ENCODE data around the gene ISCA2. TPM values are rescaled to one million over a fixed set of nuclear protein-coding genes. Genes with fewer than 3 reads are reported as not detected.
"Not testable (repeated sequence)": the region's sequence is repeated elsewhere in the genome, so short reads cannot be mapped to it uniquely, and the experiment has no call there.

ISCA2 gene, protein sequence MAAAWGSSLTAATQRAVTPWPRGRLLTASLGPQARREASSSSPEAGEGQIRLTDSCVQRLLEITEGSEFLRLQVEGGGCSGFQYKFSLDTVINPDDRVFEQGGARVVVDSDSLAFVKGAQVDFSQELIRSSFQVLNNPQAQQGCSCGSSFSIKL
- total RNA-seq = 10 to 100 TPM; 29.9 to 34.2 TPM

DNA sequence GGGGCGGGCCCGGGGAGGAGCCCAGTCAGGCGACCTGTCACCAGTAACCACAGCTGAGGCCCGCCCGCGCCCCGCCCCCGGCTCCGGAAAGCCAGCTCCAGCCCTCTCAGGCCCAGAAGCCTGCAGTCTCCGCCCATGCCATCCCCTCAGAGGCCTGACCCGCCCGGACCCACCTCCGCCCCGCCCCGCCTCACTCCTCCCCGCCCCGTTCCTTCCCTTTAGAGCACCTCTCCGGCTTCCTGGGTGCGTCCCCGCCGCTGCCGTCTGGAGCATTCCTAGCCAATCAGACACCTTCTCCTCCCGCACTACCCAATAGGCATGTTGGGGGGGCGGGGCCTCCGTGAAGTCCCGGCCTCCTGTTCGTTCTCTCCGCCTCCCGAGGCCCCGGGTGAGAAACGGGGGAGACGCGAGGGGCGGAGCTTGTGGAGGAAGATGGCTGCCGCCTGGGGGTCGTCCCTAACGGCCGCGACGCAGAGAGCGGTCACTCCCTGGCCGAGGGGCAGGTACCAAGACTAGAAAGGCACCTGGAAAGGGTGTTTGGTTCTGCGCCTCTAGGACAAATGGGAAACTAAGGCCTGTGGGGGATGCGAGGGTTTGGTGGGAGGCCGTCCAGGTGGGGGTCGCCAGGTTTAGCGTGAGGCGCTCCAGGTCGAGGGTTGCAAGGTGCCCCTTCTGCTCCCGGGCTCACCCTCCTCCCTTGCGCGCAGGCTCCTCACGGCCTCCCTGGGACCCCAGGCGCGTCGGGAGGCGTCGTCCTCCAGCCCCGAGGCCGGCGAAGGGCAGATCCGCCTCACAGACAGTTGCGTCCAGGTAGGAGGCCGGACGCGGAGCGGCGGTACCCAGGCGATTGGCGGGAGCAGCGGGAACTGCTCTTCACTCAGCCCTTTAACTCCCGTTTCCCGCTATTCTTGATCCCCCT is at the start of gene ISCA2:
Gene ISCA2, plus strand, starts transcription at position 423 of the 919 bp plus-strand sequence. Its CDS starts 10 bp downstream, at position 433.
- Mint-ChIP-seq H3K9me3 (no peaks in the 10 kb centered on the region), H3K4me3 (no peak within 1 kb of the TSS), H3K4me1 (ENCODE audit: low read depth) (peaks cover 24% of the 10 kb centered on the region), H3K27me3 (ENCODE audit: low read depth) (no peaks in the 10 kb centered on the region), H3K27ac (peak within 1 kb of the TSS; percentile 36), H3K36me3 (ENCODE audit: insufficient read depth in 2 of 2) (no peaks in the 10 kb centered on the region)
- DNase-seq (peak; percentile 100), ATAC-seq (replicated peaks in 1 of 2) (peak; percentile 92 to 94)

DNA sequence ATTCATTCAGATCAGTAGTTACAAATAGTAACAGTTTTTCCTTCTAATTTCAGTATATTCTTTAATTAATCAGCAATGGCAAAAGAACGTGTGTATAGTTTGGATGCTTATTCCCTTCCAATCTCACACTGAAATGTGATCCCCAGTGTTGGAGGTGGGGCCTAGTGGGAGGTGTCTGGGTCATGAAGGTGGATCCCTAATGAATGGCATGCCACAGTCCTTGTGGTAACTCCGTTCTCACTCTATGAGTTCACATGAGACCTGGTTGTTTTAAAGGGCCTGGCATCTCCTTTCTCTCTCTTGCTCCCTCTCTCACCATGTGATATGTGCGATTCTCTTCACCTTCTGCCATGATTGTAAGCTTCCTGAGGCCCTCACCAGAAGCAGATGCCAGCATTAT is 48.7 kb upstream of the ISCA2 start:
- H3K27me3 Mint-ChIP-seq (ENCODE audit: low read depth) = peaks cover 17% of the 10 kb centered on the region
- no peak overlapping the region for H3K27ac Mint-ChIP-seq
- H3K36me3 Mint-ChIP-seq (ENCODE audit: insufficient read depth in 2 of 2) = no peaks in the 10 kb centered on the region
- H3K4me1 Mint-ChIP-seq (ENCODE audit: low read depth) = no peaks in the 10 kb centered on the region
- no peaks in the 10 kb centered on the region for H3K9me3 Mint-ChIP-seq
- ATAC-seq (replicated peaks in 1 of 2) (no peak), DNase-seq (no peak)
- H3K4me3 Mint-ChIP-seq = no peak overlapping the region

DNA sequence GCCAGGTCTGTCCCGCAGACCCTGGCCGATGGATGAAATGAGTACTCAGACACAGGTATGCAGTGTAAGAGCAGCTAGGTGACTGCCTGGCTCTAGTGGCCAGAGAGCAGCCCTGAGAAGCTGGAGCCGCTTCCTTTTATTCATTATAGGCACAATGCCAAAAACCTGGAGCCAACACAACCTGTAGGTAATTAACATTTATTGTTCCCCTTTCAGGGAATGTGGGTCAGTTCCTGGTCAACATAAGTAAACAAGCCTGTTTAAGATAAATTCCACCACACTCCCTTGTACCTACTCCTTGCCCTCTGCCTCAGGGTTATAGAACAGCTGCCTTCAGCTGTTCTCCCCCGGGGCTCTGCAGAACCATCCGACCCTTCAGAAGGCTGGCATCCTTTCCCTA is 39.2 kb upstream of the ISCA2 start:
- H3K27me3 Mint-ChIP-seq (ENCODE audit: low read depth); ATAC-seq (replicated peaks in 1 of 2); H3K4me3 Mint-ChIP-seq; DNase-seq; H3K9me3 Mint-ChIP-seq; H3K36me3 Mint-ChIP-seq (ENCODE audit: insufficient read depth in 2 of 2); H3K4me1 Mint-ChIP-seq (ENCODE audit: low read depth); H3K27ac Mint-ChIP-seq: not testable (repeated sequence)

DNA sequence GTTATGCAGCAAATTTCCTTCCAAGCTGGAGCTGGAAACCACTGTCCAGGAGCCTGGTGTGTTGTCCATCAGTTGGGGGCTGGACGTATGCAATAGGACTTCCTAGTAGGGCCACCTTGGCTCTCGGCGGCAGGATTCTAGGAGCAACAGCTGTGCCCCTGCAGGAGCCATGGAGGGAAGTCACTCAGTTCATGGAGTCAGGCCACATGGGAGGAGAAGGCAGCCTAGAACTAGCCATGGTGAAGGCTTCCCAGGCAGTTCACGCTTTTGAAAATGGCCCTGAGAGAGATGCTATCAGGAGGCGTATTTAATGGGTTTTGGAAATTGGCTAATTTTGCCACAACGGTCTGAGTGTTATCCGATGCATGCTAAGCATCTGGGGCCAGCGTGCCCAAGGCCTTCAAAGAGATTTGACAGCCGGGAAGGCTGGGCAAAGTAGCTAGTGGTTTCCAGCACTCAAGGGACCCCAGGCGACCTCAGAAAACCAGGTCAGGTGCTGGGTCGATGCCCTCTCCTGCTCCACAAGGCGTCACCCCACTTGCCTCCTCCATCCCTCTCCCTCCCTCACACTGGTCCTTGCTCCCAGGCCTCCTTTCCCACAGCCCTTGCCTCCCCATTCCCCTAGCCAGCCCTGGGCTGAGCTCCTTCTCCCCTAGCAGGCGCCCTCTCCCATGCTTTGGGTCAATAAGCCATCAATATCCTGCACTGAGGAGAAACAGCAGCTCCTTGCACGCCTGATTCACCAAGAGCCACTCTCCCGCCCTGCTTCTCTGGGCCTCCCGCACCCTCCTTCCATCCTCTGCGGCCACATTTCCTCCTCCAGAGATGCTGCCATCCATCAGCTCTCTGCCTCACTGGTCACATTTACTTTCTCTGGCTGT is 36.6 kb upstream of the ISCA2 start:
- H3K4me1 Mint-ChIP-seq (ENCODE audit: low read depth) = peaks cover 7% of the 10 kb centered on the region

DNA sequence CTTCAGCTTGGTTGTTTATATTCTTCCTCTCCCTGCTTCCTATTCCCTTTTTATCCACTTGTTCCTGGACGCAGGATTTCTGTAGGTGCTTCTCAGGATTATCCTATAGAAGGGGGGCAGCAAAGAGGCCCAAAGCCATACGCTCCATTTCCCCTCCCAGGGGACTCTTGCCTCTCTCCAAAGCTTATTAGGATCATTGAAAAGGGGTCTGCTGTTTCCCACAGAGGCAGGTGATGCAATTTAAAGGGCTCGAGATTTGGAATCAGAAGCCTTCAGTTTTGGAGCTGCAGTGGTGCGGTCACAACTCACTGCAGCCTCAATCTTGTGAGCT is 36.0 kb upstream of the ISCA2 start:
- Mint-ChIP-seq H3K27ac (no peak overlapping the region), H3K27me3 (ENCODE audit: low read depth) (peaks cover 16% of the 10 kb centered on the region), H3K4me3 (no peak overlapping the region), H3K4me1 (ENCODE audit: low read depth) (peaks cover 7% of the 10 kb centered on the region), H3K36me3 (ENCODE audit: insufficient read depth in 2 of 2) (no peaks in the 10 kb centered on the region), H3K9me3 (no peaks in the 10 kb centered on the region)
- ATAC-seq (replicated peaks in 1 of 2) = no peak
- no peak for DNase-seq

More for the DNA sequence above, 36.6 kb upstream of the ISCA2 start:
- Mint-ChIP-seq H3K27me3 (ENCODE audit: low read depth) (peaks cover 16% of the 10 kb centered on the region), H3K36me3 (ENCODE audit: insufficient read depth in 2 of 2) (no peaks in the 10 kb centered on the region), H3K4me3 (no peak overlapping the region), H3K9me3 (no peaks in the 10 kb centered on the region), H3K27ac (no peak overlapping the region)
- DNase-seq = no peak
- ATAC-seq (replicated peaks in 1 of 2) = no peak

DNA sequence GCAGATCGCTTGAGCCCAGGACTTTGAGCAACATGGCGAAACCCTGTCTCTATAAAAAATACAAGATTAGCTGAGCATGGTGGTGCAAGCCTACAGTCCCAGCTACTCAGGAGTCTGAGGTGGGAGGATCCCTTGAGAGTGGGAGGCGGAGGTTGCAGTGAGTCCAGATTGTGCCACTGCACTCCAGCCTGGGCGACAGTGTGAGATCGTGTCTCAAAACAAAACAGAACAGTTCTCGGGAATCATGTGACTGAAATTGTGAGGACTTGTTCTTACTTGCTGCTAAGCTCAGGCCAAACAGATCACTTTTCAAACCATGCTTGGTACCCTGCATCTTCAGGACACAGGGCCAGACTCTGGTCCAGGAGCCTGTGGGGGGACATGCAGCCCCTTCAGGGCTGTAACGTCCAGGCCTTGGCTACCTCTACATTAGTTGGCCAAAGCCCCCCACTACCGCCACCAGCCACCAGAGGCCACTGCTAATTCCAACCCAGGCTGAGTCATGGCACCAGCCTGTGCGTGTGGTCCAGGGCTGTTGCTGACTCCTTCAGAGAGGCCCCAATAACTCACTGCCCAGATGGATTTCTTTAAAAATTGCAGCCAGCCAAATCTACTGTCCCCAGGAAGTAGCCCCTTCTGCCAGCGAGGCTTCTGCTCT is 34.1 kb upstream of the ISCA2 start:
- peak; percentile 68 to 73 for ATAC-seq (replicated peaks in 1 of 2)

DNA sequence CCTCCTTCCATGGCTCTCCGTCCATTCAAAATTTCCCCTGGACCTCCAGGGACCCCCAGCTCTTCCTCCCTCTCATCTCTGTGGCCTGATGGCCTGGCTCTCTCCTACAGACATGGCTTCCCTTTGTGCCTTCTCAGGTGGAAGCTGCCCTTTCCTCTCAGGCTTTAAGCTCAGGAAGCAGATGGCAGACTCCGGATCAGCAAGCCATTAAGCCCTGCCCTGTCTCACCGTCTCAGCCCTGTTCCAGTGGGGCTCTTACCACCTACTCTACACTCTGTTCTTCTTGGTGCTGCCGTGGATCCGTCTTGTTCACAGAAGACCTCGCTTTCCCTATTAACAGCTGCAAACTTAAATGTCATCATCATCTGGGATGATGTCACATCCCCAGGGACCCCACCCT is 33.6 kb upstream of the ISCA2 start:
- peaks cover 7% of the 10 kb centered on the region for H3K4me1 Mint-ChIP-seq (ENCODE audit: low read depth)
- H3K9me3 Mint-ChIP-seq = no peaks in the 10 kb centered on the region
- H3K36me3 Mint-ChIP-seq (ENCODE audit: insufficient read depth in 2 of 2) = no peaks in the 10 kb centered on the region
- H3K4me3 Mint-ChIP-seq = no peak overlapping the region
- no peak for ATAC-seq (replicated peaks in 1 of 2)
- no peak overlapping the region for H3K27ac Mint-ChIP-seq
- H3K27me3 Mint-ChIP-seq (ENCODE audit: low read depth) = peaks cover 16% of the 10 kb centered on the region
- no peak for DNase-seq

More for the DNA sequence above, 34.1 kb upstream of the ISCA2 start:
- H3K9me3 Mint-ChIP-seq = no peaks in the 10 kb centered on the region
- H3K4me1 Mint-ChIP-seq (ENCODE audit: low read depth) = peaks cover 7% of the 10 kb centered on the region
- H3K36me3 Mint-ChIP-seq (ENCODE audit: insufficient read depth in 2 of 2) = no peaks in the 10 kb centered on the region
- H3K4me3 Mint-ChIP-seq = no peak overlapping the region
- peaks cover 16% of the 10 kb centered on the region for H3K27me3 Mint-ChIP-seq (ENCODE audit: low read depth)
- DNase-seq = peak; percentile 36 to 46
- no peak overlapping the region for H3K27ac Mint-ChIP-seq

DNA sequence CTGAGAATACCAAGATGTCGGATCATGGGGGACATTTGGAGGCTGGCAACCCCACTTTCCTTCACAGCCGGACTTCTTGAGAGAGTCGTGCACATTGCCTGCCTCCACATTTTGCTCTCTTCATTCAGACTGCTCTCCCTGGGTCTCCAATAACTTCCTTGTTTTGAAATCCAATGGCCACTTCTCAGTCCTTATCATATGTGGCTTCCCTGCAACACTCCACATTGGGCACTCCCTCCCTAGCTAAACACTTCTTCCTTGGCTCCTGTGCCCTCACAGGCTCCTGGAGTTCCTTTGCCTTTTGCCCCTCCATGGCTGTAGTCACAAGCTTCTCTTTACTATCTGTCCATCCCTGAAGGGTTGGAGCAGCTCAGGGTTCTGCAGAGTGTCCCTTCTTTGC is 30.6 kb upstream of the ISCA2 start:
- H3K27ac Mint-ChIP-seq = no peak overlapping the region
- no peak for DNase-seq
- H3K9me3 Mint-ChIP-seq = no peaks in the 10 kb centered on the region
- H3K4me3 Mint-ChIP-seq = no peak overlapping the region
- no peaks in the 10 kb centered on the region for H3K36me3 Mint-ChIP-seq (ENCODE audit: insufficient read depth in 2 of 2)
- ATAC-seq (replicated peaks in 1 of 2) = no peak
- H3K27me3 Mint-ChIP-seq (ENCODE audit: low read depth) = peaks cover 16% of the 10 kb centered on the region
- H3K4me1 Mint-ChIP-seq (ENCODE audit: low read depth) = peaks cover 7% of the 10 kb centered on the region

DNA sequence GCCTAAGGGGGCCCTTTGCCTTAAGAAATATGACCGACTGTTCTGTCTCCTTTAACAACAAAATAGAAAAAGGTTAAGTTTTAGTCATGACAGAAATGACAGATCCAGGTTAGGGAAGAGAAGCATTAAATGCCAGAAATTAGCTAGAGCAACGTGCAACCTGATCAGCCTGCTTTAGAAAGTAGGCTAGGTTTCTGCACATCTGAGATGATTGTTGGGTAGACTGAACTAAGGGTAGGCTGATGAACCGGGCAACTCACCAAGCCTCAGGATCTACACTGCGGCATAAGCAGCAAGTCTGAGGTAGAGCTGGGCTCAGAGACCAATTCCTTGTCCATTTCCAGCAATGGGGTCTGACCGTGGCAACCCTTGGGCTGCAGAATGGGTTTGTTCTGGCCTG is 29.9 kb upstream of the ISCA2 start:
- peaks cover 7% of the 10 kb centered on the region for H3K4me1 Mint-ChIP-seq (ENCODE audit: low read depth)
- no peak for ATAC-seq (replicated peaks in 1 of 2)
- no peaks in the 10 kb centered on the region for H3K36me3 Mint-ChIP-seq (ENCODE audit: insufficient read depth in 2 of 2)
- no peak overlapping the region for H3K4me3 Mint-ChIP-seq
- no peak for DNase-seq
- H3K27me3 Mint-ChIP-seq (ENCODE audit: low read depth) = peaks cover 16% of the 10 kb centered on the region
- H3K27ac Mint-ChIP-seq = no peak overlapping the region
- H3K9me3 Mint-ChIP-seq = no peaks in the 10 kb centered on the region

DNA sequence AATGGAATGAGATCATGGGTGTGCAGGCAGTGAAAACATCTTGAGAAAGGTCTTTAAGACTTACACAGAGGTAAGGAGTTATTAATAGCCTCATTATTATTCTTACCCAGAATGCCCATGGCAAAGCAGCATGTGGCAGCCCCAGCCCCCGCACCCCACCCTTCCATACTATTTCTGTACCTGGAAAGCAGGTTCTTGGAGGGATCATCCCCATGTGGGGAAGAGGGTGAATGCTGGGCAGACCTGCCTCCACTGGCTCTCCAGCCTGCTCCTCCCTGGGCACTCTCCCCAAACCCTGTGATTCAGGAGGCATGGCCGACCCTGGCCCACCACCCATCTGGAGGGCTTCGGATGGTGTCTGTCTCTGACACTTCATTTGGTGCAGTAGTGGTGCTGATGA is 28.8 kb upstream of the ISCA2 start:
- H3K27ac Mint-ChIP-seq = no peak overlapping the region
- H3K27me3 Mint-ChIP-seq (ENCODE audit: low read depth) = peaks cover 16% of the 10 kb centered on the region
- DNase-seq (no peak), ATAC-seq (replicated peaks in 1 of 2) (no peak)
- H3K4me1 Mint-ChIP-seq (ENCODE audit: low read depth) = peaks cover 3% of the 10 kb centered on the region
- no peak overlapping the region for H3K4me3 Mint-ChIP-seq
- H3K36me3 Mint-ChIP-seq (ENCODE audit: insufficient read depth in 2 of 2) = no peaks in the 10 kb centered on the region
- no peaks in the 10 kb centered on the region for H3K9me3 Mint-ChIP-seq

DNA sequence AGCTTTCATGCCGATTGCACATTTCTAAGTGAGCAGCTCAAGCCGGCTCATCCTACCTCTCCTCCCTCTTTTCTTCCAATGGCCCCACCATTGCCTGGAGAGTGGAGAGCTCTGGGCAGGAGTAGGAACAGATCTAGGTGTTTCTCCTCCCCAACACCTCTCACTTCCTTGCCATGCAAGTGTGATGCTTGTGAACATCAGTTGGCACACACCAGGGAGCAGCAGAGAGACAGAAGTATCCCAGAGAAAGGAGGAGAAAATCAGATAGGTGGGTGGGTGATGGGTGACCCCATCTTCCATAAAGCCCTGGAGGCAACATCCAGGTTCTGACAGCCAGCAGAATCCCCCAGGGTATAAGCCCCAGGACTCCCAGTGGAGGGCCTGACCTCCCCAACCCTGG is 28.2 kb upstream of the ISCA2 start:
- no peak overlapping the region for H3K4me3 Mint-ChIP-seq
- no peak overlapping the region for H3K27ac Mint-ChIP-seq
- H3K36me3 Mint-ChIP-seq (ENCODE audit: insufficient read depth in 2 of 2) = no peaks in the 10 kb centered on the region

DNA sequence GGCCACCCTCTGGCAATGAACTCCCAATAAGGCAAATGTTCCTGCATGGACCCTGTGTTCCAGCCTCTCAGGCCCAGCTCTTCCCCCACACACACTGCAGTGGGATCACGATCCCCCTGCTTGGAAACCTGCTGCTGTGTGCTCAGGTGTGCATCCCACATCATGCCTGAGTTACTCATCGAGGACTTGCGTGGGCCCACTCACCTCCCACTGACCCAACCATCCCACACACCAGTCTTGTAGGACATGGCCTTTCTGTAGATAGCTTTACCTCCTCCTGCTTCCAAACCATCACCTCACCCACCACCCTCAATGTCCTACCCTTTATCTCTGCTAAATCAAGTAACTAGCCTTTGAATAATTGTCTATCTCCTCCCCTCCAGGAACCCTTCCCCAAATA is 25.1 kb upstream of the ISCA2 start:
- DNase-seq (no peak), ATAC-seq (replicated peaks in 1 of 2) (no peak)
- H3K4me3 Mint-ChIP-seq = no peak overlapping the region
- no peak overlapping the region for H3K27ac Mint-ChIP-seq
- no peaks in the 10 kb centered on the region for H3K36me3 Mint-ChIP-seq (ENCODE audit: insufficient read depth in 2 of 2)
- no peaks in the 10 kb centered on the region for H3K27me3 Mint-ChIP-seq (ENCODE audit: low read depth)
- H3K9me3 Mint-ChIP-seq = no peaks in the 10 kb centered on the region
- H3K4me1 Mint-ChIP-seq (ENCODE audit: low read depth) = no peaks in the 10 kb centered on the region

More for the DNA sequence above, 28.2 kb upstream of the ISCA2 start:
- ATAC-seq (replicated peaks in 1 of 2) (no peak), DNase-seq (no peak)
- H3K27me3 Mint-ChIP-seq (ENCODE audit: low read depth) = peaks cover 10% of the 10 kb centered on the region
- no peaks in the 10 kb centered on the region for H3K9me3 Mint-ChIP-seq
- H3K4me1 Mint-ChIP-seq (ENCODE audit: low read depth) = no peaks in the 10 kb centered on the region

Data from activated T-cell treated with anti-CD3 and anti-CD28 coated beads, Interleukin-2, amount 50 U/mL, for 72 hours (primary cell).